Kidney (tissue), 14 donors: Measurements from ENCODE around the gene PTMA. TPM values are rescaled to one million over a fixed set of nuclear protein-coding genes. Genes with fewer than 3 reads are reported as not detected.

ENCODE experiments used
- DNase-seq, 5 donors: peaks; one replicate each; pipeline ENCODE4 v3.0.0-alpha.2; 2013 to 2020
- FAIRE-seq: peaks from 2 replicates; lab custom pipeline; 2012; peaks lifted over from hg19 to GRCh38; lab: Jason Lieb, UNC
- H3K27ac ChIP-seq, 2 donors: one replicate each; pipeline ENCODE4 v1.7.0; 2013; ENCODE audit warnings: low read depth in 2 of 2, low read length in 2 of 2, inconsistent platforms in 1 of 2
- H3K27me3 ChIP-seq: one replicate; pipeline ENCODE4 v1.7.1; 2013; ENCODE audit warnings: low read length, inconsistent platforms; ENCODE audit not compliant: control insufficient read depth, insufficient read depth
- H3K36me3 ChIP-seq, 3 donors: one replicate each; pipeline versions ENCODE4 v1.7.0 to v1.7.1; 2013; ENCODE audit warnings: low read length in 3 of 3, control low read depth in 1 of 3, inconsistent platforms in 1 of 3; ENCODE audit not compliant: insufficient read depth in 3 of 3, control insufficient read depth in 2 of 3
- H3K4me1 ChIP-seq, 3 donors: one replicate each; pipeline versions ENCODE4 v1.7.0 to v1.7.1; 2013; ENCODE audit warnings: low read length in 3 of 3, inconsistent platforms in 1 of 3, low read depth in 1 of 3; ENCODE audit not compliant: control insufficient read depth in 2 of 3, insufficient read depth in 2 of 3
- H3K4me3 ChIP-seq, 3 donors: one replicate each; pipeline versions ENCODE4 v1.7.0 to v1.8.1; 2013; ENCODE audit warnings: low read length in 3 of 3, control low read depth in 1 of 3, inconsistent platforms in 1 of 3
- H3K9ac ChIP-seq, 3 donors: one replicate each; pipeline versions ENCODE4 v1.7.0 to v1.7.1; 2013; ENCODE audit warnings: low read length in 3 of 3, control low read depth in 1 of 3, inconsistent platforms in 1 of 3
- H3K9me3 ChIP-seq, 3 donors: one replicate each; pipeline versions ENCODE4 v1.7.0 to v1.7.1; 2013; ENCODE audit warnings: low read length in 3 of 3, control low read depth in 1 of 3, inconsistent platforms in 1 of 3; ENCODE audit not compliant: control insufficient read depth in 2 of 3, insufficient read depth in 1 of 3
- CTCF ChIP-seq: IDR thresholded peaks from 3 replicates; pipeline ENCODE4 v1.5.1; 2012; ENCODE audit warnings: mild to moderate bottlenecking, moderate library complexity, borderline replicate concordance; ENCODE audit not compliant: insufficient read depth; ENCODE audit errors: extremely low read depth
- intact Hi-C: fragments of 100-400 bp; cut with DNase I; formaldehyde crosslinking; loops from one replicate; pipeline ENCODE4 v1.11.1; 2022
- polyA plus RNA-seq: library from polyadenylated mRNA; stranded (reverse); fragments of 350-450 nt; fragmentation: Illumina TruSeq; extraction: RNeasy Lipid Tissue Mini Kit (QIAGEN cat#74804); gene quantifications from one replicate; pipeline ENCODE4 v1.2.3, GENCODE V29; 2014; ENCODE audit warnings: low read depth, low replicate concordance; ENCODE audit not compliant: insufficient read depth
- total RNA-seq: library from RNA; stranded (reverse); fragmentation: NEBNext Ultra II Directional; extraction: Animal tissue kit (Norgen Biotek cat#: 25700); gene quantifications from one replicate; pipeline ENCODE4 v1.2.1, GENCODE V29; 2021
- donor health status: control.
- donor health status: control.
- donor health status: control.
- donor health status: control.
- donor health status: control.
- donor health status: DM: yes; HTN: yes; CAD: no.
- donor health status: Normal renal cell carcinoma (clear cell type).

The PTMA gene
- total and polyA plus RNA-seq, 2 donors from 2014 or later = 825 to 1,173 TPM

- H3K4me3 ChIP-seq = peak overlapping the region in 1 of 3 donors; percentile 29
- H3K27me3 ChIP-seq = no peaks in the 10 kb centered on the region
- FAIRE-seq (no peak), DNase-seq (peak in 4 of 5 donors; percentile 51 to 83 (median 63))
- H3K9ac ChIP-seq = peak overlapping the region in 2 of 3 donors; percentile 22 to 55
- H3K9me3 ChIP-seq = no peaks in the 10 kb centered on the region
- no peak for TF ChIP-seq CTCF
- H3K36me3 ChIP-seq = no peaks in the 10 kb centered on the region
- peaks cover 0 to 27% (median 12%) of the 10 kb centered on the region in 3 donors for H3K4me1 ChIP-seq
- intact Hi-C loops = no loop called here
- H3K27ac ChIP-seq = peak overlapping the region; percentile 56 to 87
Observed at GRCh38 chr2:231672617-231673347, 35.5 kb upstream of the PTMA start.

GRCh38 chr2:231673348-231673770 is 35.0 kb upstream of the PTMA start:
- no peaks in the 10 kb centered on the region for H3K27me3 ChIP-seq
- TF ChIP-seq CTCF = no peak
- no peaks in the 10 kb centered on the region for H3K9me3 ChIP-seq
- DNase-seq = peak in 4 of 5 donors; percentile 72 to 88 (median 80)
- no peaks in the 10 kb centered on the region for H3K36me3 ChIP-seq
- intact Hi-C loops = no loop called here
- peak overlapping the region in 1 of 3 donors; percentile 55 for H3K9ac ChIP-seq
- H3K27ac ChIP-seq = peak overlapping the region; percentile 56 to 87
- no peak for FAIRE-seq
- H3K4me1 ChIP-seq = peaks cover 0 to 27% (median 12%) of the 10 kb centered on the region in 3 donors
- H3K4me3 ChIP-seq = peak overlapping the region in 1 of 3 donors; percentile 29

DNA sequence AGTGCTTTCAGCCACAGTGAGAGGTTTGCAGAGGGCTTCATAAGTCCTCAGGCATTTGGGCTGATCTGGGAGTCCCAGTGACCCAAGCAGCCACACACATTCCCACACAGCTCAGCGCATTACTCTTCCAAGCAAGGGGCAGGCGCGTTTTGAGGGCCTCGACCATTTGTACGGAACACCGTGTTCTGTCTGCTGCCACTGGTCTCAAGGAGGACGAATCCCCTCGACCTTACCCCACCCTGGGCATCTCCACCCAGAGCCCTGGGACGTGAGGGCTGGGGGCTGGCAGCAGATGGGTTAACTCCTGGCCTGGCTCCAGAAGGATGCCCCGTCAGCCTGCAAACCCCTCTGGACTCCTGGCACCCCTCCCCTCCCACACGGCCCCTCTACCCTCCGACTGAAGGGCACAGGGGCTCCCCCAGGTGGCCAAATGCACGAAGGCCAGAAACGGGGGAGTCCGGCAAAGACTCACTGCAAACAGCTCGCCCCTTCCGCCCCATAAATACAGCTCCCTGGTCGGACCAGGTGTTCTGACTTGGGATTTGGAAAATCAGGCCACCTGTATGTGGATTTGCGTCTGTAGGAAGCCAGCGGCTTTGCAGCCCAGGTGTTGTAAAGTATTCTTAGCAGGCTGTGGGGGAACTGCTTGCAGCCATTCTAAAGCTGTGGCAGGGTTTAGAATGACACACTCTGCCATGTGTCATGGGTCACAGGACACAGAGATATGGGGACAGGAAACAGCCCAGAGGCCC is 33.6 kb upstream of the PTMA start:
- no peaks in the 10 kb centered on the region for H3K36me3 ChIP-seq
- no peaks in the 10 kb centered on the region for H3K27me3 ChIP-seq
- intact Hi-C loops = no loop called here
- H3K9ac ChIP-seq = peak overlapping the region in 2 of 3 donors; percentile 9 to 55
- DNase-seq (peak; percentile 85 to 94 (median 90)), FAIRE-seq (no peak)
- no peaks in the 10 kb centered on the region for H3K9me3 ChIP-seq
- TF ChIP-seq CTCF = peak; percentile 73
- peak overlapping the region; percentile 16 to 64 for H3K27ac ChIP-seq
- no peak overlapping the region for H3K4me3 ChIP-seq
- peaks cover 0 to 27% (median 12%) of the 10 kb centered on the region in 3 donors for H3K4me1 ChIP-seq
